GM12865 (cell line): ENCODE measurements around the gene DPAGT1.

Experiments
- DNase-seq: peaks from one replicate; pipeline ENCODE4 v3.0.0; 2010; ENCODE audit warnings: low read depth
- H3K4me3 ChIP-seq: 2 replicates; pipeline ENCODE4 v1.5.1; 2011; ENCODE audit warnings: mild to moderate bottlenecking, low read depth, low read length, control low read depth
- CTCF ChIP-seq: IDR thresholded peaks from 2 replicates; pipeline ENCODE4 v1.5.1; 2011; ENCODE audit warnings: low read length, control low read depth, low read depth, inconsistent platforms; ENCODE audit not compliant: insufficient read depth; ENCODE audit errors: missing control alignments

The DPAGT1 gene

GRCh38 chr11:119101759-119102423 lies at the start of gene DPAGT1:
DPAGT1 (minus strand) TSS chr11:119101853; CDS start chr11:119101655, 198 bp downstream.
- TF ChIP-seq CTCF: no peak
- peak; percentile 96 for DNase-seq
- peak within 1 kb of the TSS; percentile 89 for H3K4me3 ChIP-seq

GRCh38 chr11:119149786-119150275 lies 48.2 kb upstream of the DPAGT1 start:
- H3K4me3 ChIP-seq: no peak overlapping the region
- TF ChIP-seq CTCF: no peak
- no peak for DNase-seq

GRCh38 chr11:119149018-119149785 lies 47.5 kb upstream of the DPAGT1 start, which contains the start of gene ABCG4:
ABCG4 (plus strand) TSS chr11:119149052; CDS start chr11:119149966, 914 bp downstream.
- no peak for DNase-seq
- peak within 1 kb of the TSS; percentile 47 for H3K4me3 ChIP-seq
- no peak for TF ChIP-seq CTCF

GRCh38 chr11:119148720-119149017 lies 47.0 kb upstream of the DPAGT1 start:
- DNase-seq: no peak
- H3K4me3 ChIP-seq: peak overlapping the region; percentile 47
- TF ChIP-seq CTCF: no peak

- TF ChIP-seq CTCF: no peak
- H3K4me3 ChIP-seq: no peak overlapping the region
- peak; percentile 32 for DNase-seq
Observed at GRCh38 chr11:119147604-119148333, 46.1 kb upstream of the DPAGT1 start.

- no peak overlapping the region for H3K4me3 ChIP-seq
- no peak for TF ChIP-seq CTCF
Observed at GRCh38 chr11:119145551-119145950, 43.9 kb upstream of the DPAGT1 start.

More at GRCh38 chr11:119145551-119145950, 43.9 kb upstream of the DPAGT1 start:
- DNase-seq: no peak
